GM19238 (cell line): ENCODE measurements around the gene SGCB.

ENCODE experiments used
- DNase-seq: peaks from one replicate; pipeline ENCODE4 v3.0.0; 2011; ENCODE audit warnings: low spot score; ENCODE audit not compliant: insufficient read length

Gene SGCB

DNA sequence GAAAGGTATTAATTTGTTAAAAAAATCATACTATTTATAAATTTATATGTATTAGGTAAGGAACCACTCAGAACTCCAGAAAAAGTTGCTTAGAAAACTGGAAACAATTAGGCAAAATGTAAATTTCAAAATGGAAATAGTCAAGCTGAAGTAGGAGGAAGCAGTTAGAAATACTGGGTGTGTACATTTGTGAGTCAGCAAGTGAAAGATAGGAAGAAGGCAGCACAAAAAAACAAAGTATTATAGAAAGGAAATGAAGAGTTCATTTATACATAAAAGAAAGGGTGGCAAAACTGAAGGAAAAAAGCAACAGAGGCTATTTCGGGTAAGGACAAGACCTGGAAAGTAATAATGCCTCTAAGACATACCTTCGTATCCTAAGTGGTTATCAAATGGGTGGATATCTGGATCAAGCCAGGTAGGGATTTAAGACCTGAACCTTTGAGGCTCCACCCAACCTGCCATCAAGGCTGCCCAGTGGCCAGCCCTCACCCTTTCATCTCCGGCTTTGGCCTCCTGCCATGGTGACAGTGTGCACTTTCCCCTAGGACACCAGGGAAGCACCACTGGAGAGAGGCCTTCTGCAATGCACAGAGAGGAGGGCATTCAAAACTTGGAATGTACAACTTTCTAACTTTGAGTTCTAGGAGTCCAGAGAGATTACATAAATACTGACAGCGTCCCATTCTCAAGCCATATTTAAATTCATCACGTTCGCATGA lies 18.0 kb downstream of the SGCB start, which contains the start of gene LRRC66:
TSS of gene LRRC66 (minus strand) at position 428 of the 722 bp plus-strand sequence. CDS start 2,750 bp downstream, outside the sequence.
- DNase-seq = no peak

DNA sequence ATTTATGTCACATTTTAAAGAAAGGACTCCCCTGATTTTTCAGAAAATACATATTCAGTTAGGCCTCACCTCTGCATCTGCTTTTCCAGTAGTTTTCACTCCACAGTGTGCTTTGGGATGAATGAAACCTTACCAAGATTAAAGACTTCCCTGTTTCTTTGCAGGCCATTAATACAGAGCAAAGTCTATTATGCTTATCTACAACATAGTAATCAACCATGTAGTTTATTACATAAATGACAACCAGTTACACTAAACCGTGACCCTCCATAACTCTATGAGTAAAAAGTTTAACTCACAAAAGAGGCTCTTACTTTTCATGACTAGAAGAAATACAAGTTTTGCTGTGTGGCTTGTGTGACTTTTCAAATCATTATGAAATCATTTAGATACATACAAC lies 20.3 kb downstream of the SGCB start:
- DNase-seq = no peak

DNA sequence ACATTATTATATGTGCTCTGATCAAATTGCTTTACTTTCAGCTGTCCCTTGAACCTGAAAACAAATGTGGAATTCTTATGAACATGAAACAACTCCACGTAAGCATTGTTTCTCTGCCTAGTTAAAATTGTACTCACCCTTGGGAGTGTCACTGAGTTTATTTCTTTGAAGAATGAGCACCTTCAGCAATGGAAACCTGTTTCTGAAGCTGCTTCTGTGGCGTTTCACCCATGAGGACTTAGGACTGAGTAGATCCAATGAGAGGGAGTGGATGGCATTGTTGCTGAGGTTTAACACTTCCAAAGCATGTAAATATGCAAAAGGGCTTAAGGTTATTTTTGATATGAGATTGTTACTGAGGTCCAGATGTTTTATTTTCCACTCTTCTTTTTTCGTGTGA lies 21.1 kb downstream of the SGCB start:
- no peak for DNase-seq

DNA sequence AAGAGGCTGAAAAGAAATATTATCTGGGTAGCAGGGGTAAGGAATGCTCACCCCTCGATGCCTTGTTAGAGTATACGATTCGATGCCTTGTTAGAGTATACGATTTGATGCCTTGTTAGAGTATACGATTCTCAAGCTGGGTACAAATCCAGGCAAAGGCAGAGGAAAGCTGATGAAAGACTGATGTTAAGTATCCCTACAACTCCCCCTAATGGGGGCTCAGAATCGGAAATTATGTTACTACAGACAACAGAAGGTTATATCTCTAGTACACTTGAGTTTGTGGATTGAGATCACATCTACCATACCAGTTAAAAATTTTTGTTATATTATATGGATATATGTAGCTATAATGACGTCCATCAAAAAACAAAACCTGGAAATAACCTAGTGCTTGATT lies 22.7 kb downstream of the SGCB start:
- no peak for DNase-seq

- DNase-seq = no peak
Measured at GRCh38 chr4:52014903-52015302, 23.2 kb downstream of the SGCB start.

GRCh38 chr4:52012651-52013050 lies 25.4 kb downstream of the SGCB start:
- DNase-seq = no peak

DNA sequence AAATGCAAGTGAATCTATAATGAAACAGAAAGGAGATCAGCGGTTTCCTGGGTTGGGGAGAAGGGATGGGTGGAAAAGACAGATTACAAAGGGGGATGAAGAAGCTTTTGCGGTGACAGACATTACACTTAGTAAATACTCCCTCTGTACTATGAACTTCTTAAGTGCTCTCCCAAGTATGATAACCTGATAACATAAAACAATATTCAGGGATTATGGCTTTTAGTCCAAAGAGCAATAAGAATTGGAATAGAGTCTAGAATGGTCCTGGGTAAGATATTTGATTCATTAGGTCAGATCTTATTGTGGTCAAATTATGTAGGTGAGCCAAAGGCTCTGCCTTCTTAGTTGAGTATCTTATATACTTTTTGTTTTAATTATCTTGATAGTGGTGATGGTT lies 27.1 kb downstream of the SGCB start:
- DNase-seq = no peak

- DNase-seq = no peak
Measured at GRCh38 chr4:52006887-52007286, 31.2 kb downstream of the SGCB start.

GRCh38 chr4:52005604-52006273 lies 32.4 kb downstream of the SGCB start:
- no peak for DNase-seq

DNA sequence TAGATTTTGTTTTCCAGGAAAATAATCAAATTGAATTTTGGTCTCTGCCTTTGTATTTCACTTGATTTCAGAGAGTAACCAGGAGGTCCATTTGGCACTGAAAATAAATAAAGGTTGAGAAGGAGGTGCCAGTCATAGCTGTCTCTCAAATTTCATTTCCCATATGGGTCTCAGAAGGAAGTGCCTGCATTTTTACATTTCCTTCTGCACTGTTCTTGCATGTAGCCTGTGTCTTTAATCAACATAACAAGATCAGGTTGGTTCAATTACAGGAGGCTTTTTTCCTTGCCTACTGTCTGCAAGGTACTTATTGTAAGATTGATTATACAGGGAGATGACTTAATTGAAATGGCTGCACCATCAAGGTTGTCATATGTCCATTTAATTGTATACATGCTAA lies 33.7 kb downstream of the SGCB start:
- no peak for DNase-seq

GRCh38 chr4:52001616-52002015 lies 36.5 kb downstream of the SGCB start:
- no peak for DNase-seq

DNA sequence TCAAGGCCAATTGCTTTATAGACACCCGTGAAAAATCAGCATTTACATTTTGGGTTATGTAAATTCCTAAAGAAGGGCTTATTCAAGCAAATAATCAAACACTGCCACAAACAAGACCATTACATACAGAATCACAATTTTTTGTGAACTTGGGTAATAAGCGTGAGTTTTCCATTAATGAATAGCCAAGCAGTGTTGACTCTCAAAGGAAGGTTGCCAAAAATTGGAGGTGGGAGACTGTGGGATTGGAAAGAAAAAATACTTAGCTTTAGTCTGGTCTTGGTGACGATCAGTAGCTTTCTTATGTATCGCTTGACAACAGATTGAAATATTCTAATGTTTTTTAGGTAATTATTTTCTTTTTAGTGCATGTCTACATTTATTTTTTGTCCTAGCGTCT lies 38.8 kb downstream of the SGCB start:
- DNase-seq = no peak

- no peak for DNase-seq
Measured at GRCh38 chr4:51998837-51999236, 39.3 kb downstream of the SGCB start.

DNA sequence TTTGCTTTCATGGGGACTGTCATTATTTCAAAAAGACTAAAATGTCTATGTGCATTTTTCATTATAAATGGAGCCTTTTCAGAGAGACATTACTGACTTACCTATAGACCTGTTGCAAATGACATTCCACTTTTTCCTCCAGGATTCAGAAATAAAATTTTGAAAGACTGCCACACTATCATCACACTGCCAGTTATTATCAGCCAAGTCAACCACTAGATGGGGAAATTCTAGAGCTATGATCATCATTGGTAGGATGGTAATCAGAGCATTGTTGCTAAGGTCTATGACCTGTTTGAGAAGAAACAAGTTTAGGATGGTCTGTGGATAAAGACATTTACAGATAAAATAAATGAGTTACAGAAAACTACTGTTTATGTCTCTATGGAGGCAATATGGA lies 40.5 kb downstream of the SGCB start:
- no peak for DNase-seq

- no peak for DNase-seq
Measured at GRCh38 chr4:51995647-51996220, 42.4 kb downstream of the SGCB start.
